DMS79 treated with DMSO at 0.1 percent for 48 hours (cell line): Measurements from ENCODE around the gene RGPD8.

Experiments
- DNase-seq: peaks from one replicate; lab custom pipeline; 2025; lab: John Stamatoyannopoulos, UW

Gene RGPD8

GRCh38 chr2:112335600-112335999, 97.8 kb downstream of the RGPD8 start:
- DNase-seq: no peak

GRCh38 chr2:112332123-112332696, 101.2 kb downstream of the RGPD8 start:
- DNase-seq: no peak

DNA sequence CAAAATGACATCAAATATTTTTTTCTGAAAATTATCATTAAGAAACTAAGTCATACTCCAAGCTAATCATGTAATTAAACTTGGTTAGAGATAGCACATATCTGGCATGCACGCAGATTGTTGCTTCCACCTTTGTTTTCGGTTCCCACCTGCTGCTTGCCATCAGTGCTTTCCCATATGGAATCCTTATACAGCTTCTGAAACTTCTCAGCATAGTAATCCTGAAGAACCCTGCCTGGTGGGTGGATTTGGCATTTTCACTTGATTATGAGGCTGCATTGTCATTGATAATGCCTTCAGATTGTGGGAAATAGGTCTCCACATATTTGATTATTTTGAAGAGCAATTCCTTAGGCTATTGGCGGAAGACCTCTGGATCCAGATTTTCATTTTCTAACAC, 110.5 kb downstream of the RGPD8 start:
- DNase-seq: no peak

DNA sequence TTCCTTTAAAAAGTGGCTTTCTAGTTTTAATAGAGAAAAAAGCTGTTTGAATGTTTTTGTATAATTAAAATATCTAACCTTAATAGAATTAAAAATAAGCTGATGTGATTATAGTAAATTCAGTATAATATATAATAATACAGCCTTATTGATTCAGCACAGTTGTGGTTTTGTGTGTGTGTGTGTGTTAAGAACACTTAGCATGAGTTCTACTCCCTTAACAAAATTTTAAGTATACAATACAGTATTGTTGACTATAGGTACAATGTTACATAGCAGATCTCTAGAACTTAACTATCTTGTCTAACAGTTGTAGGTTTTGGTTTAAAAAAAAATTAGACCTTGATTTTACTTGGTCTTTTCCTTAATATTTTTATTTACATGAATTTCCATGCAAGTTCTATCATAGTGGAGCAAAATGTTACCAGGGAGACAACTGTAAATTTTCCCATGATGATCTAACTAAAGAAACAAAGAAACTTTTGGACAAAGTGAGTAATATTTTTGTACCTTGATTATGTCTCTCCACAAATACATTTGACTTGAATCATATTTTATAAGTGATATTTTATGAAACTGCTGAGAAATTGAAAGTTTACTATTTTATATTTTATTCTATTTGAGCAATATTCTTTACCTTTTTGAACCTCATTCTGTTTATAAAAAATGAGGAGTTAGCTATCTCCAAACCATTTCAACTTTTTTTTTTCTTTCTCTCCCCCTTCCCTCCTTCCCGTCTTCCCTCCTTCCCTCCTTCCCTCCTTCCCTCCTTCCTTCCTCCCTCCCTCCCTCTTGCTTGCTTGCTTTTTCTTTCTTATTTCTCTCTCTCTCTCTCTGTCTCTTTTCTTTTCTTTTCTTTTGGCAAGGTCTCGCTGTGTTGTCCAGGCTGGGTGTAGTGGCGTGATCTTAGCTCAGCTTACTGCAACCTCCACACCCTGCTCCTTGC, 111.8 kb downstream of the RGPD8 start:
- DNase-seq: no peak
